HG02759 (cell line): ENCODE measurements around the gene MARS1.
"Not testable (repeated sequence)": the region's sequence is repeated elsewhere in the genome, so short reads cannot be mapped to it uniquely, and the experiment has no call there.

ENCODE experiments used
- ATAC-seq: cut with Tn5 transposase; IDR thresholded peaks from one replicate; pipeline ENCODE4 v1.9.1; 2021; ENCODE audit warnings: mild to moderate bottlenecking, moderate library complexity; ENCODE audit not compliant: unreplicated experiment

The MARS1 gene

DNA sequence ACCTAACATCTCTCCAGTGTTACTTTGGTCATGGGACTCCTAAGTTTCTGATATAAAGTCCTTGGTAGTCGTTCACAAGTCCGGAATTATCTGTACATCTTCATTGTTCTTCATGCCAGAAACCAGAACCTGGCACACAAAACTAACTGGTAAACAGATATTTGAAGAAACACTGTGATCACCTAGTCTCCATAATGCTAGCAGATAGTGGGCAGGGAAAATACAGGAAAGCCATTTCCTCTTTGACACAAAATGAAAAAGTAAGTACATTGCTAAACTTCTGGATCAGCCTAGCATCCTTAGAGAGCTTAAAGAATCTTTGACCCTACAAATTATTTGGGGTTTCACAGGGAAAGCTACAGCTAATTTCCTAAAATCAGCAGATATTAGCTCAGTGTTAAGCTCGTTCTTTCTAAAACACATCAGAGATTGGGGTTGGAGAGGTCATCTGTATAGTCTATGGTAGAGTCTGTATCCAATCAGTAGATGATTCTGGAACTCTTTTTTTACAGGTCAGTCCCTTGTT, 27.6 kb downstream of the MARS1 start:
- ATAC-seq = no peak

DNA sequence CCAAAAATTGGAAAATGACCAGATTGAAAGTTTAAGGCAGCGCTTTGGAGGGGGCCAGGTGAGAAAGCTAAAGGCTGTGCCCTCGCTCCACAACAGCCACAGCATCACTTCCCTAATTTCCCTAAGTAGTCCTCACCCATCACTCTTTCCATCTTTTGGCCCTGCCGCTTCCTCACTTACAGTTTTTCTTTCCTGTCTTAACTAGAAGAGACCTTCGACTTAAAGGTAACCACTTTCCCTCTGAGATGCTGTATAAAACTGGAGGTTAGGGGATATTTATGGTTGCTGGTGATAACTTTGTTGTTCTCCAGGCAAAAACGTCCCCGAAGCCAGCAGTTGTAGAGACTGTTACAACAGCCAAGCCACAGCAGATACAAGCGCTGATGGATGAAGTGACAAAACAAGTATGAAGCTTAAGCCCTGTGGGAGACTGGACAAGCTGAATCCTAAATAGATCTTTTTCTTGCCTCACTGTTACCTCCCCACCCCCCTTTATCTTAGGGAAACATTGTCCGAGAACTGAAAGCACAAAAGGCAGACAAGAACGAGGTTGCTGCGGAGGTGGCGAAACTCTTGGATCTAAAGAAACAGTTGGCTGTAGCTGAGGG, 28.2 kb downstream of the MARS1 start:
- no peak for ATAC-seq

DNA sequence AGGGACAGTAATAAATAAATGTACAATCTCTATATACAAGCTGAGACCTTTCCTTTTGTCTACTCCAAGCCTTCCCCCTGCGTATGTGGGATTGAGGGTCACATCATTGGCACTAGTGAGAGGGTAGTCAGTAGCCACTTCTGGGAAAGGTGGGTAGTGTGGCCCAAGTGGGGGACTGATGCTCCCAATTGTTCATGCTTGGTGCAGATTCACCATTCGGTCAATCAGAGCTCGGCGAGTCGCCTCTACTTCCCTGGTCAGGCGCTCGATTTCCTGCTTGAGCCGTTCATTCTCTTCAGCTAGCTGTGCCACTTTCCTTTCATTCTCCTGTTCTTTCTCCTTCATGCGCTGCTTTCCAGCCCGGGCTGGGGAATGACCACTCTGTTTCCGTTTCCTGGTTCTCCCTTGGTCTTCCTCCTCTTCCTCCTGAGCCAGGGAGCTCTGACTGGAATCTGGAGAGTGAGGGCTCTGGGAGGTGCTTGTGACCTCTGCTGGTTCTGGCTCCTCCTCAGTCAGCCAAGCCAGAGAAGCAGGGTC, 28.8 kb downstream of the MARS1 start:
- no peak for ATAC-seq

DNA sequence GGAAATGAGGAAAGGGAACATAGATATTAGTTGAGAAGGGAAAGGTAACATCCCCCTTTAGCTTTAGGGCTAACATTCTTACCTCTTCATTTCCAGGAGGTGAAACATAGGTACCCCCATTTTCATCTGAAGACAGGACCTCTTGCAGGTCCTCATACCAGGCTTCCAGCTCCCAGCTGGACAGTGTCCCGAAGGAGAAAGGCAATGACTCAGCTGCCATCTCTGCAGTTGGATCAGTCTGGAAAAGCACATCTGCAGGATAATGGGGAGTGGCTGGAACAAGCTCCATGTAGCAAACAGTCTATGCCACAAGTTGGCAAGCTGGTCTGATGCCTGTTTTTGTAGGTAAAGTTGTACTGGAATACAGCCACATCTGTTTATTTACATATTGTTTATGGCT, 29.3 kb downstream of the MARS1 start:
- no peak for ATAC-seq

DNA sequence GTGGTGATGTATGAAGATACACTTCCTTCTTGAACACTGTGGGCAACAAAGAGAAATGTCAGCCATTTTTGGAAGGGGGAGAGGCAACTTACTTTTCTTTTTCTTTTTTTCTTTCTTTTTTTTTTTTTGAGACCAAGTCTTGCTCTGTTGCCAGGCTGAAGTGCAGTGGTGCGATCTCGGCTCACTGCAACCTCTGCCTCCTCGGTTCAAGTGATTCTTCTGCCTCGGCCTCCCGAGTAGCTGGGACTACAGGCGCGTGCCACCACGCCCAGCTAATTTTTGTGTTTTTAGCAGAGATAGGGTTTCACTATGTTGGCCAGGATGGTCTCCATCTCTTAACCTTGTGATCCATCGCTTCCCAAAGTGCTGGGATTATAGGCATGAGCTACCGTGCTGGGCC, 29.9 kb downstream of the MARS1 start:
- not testable (repeated sequence) for ATAC-seq

DNA sequence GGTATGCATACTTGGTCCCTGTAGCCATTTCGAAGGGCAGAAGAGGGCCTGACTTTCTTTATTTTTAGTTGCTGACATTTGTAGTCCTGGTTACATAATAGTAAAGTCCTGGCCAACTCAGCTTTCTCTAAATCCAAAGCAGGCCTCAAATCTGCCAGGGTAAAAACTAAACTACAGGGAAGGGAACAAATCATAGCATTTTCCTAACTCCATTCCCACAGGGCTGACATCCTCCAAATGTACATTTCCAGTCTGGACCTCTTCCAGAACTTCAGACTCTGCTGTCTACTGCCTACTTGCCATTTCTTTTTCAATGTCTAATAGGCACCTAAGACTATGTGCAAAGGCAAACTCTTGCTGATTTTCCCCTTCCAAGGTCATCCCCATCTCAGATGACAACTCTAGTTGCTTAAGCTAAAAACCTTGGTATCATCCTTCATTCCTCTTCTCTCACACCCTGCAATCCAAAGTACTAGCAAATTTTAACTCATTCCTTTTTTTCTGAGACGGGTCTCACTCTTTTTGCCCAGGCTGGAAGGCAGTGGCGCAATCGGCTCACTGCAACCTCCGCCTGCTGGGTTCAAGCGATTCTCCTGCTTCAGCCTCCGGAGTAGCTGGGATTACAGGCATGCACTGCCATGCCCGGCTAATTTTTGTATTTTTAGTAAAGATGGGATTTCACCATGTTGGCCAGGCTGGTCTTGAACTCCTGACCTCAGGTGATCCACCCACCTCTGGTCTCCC, 30.5 kb downstream of the MARS1 start:
- no peak for ATAC-seq

DNA sequence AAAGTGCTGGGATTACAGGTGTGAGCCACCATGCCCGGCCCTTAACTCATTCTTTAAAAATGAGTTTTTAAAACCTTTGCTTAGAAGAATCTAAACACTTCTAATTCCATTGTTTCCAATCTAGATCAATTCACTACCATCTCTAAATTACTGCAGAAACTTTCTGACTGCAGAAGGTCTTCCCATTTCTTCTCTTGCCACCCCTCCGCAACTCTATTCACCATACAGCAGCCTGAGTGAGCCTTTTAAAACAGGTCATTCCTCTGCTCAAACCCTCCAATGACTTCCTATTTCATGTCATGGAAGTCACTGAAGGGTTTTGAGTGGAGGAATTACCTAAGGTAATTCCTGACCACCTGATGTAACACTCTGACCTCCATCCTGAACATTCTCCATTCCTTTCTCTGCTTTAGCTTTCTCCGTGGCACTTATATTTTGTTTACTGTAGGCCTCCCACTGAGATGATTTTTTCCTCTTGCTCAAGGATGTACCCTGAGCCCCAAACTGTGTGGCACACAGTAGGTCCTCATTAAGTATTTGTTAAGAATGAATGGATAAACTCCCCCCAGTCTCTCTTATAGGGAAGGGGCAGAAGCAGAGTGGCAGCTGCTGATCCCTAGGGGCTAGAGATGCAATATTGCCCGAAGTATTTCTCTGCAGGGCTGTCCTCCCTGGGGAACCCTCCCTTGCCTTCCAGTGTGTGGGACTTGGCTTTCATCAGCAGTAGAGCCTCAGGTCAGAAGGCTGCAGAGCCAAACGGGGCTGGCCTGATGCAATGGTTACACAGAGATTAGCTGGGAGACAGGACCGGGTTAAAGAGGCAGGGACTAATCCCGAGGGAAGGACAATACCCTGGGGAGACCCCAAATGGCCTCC, 31.3 kb downstream of the MARS1 start:
- ATAC-seq = no peak

DNA sequence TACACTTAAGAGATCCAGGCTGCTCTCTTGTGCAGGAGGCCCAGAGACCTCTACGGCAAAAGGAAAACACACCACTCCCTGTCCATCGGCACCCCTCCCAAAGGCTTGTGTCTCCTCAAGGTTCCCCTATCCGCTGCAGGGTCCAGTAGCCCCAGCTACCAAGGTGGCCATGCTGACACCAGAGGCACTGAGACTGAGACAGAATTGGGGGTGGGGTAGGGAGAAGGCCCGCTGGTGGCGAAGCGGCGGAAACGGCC, 31.9 kb downstream of the MARS1 start:
- ATAC-seq = peak; percentile 0

DNA sequence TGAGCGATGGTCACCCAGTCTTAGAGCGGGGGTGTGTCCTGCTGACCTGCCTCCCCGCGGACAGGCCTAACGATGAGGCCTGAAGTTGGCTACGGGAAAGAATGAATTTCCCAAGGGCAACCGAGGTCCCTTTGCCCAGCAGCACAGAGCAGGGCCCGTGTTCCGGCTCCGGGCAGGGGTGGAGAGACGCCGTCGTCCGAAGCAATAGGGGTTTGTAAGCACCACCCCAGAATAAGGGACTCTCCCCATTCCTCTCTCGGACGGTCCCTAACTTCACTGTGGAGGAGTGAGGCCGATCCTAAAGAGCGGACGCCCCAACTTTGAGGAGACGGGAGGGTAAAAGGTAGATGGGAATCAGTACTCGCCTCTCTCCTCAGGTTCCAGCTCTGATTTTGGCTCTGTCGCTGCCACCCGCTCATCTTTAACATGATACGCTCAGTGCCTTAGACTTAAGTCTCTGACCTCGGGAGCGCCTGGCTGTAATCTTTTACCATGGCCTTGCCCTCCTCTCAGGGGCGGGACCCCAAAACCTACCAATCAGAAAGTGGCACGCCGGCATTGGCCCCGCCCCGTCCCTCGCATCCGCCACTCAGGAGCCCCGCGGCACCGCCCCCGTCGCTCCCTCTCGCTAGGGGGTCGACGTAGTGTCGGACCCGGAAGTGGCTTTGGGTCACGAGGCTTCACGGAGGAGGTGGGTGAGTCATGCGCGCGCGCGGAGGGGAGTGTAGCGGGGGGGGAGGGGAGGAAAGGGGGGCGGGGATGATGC, 32.4 kb downstream of the MARS1 start, which contains the start of gene DDIT3:
DDIT3 (minus strand) TSS at position 462 of the 766 bp plus-strand sequence. CDS start 3,108 bp downstream, outside the sequence.
- peak; percentile 73 for ATAC-seq

DNA sequence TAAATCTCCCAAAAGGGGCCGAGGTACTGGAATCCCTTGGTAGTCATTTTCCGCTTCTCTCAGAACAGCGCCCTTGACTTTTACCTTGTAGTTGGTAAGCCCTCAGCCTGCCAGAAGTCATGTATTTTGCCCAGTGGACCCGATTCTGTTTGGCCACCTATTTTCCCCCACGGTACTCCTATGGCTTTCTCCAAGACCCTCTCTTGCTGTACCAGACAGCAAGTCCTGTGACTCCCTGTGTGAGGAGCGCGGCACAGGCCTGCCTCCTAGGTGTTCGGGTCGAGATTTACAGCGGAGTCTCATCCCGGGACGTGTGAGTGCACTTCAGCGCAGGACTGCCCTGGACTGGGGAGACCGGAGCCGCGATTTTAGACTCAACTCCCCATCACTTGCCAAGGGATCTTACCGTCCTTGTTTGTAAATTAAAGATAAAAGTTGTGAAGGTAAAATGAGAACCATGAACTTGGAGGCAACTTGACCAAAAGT, 33.7 kb downstream of the MARS1 start:
- no peak for ATAC-seq

DNA sequence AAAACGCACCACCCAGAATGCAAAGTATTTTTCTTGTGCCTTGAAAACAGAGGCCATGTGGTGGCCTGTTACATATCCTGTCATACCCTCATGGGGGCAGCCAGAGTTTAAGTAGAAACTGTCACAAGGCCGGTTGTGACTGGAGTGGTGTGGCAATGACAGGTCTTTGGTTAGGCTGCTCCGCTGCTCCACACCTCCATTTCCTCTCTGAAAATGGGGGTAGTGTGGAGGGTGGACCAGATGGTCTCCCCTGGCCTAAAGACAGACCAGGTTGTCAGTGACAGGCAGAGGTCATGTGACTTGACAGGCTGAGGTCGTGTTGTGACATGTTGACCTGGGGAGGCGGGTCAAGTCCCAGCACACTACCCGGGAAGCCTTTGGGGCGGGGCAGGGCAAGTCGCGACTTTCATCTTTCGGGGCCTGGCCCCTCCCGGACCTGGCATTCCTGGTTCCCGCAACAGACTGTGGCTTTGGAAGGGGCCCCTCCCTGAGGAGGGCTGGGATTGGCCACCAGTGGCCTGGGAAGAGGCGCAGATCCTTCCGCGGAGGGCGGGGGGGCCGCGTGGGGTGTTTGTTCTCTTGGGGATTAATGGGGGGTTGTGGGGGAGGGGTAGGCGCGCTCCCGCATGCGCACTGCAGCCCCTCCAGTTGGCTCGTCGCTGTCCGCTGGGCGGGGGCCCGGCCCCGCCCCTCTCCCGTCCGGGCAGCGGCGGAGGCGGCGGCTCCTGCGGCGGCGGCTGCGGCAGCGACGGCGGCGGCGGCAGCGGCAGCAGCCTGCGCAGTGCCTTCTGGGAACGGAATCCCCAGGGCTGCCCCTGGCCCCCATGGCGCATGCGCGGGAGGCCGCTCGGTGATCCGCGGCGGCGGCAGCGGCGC, 34.4 kb downstream of the MARS1 start, which contains the start of gene MBD6:
MBD6 (plus strand) TSS at position 814 of the 876 bp plus-strand sequence. CDS start 1,480 bp downstream, outside the sequence.
- ATAC-seq = peak; percentile 35

DNA sequence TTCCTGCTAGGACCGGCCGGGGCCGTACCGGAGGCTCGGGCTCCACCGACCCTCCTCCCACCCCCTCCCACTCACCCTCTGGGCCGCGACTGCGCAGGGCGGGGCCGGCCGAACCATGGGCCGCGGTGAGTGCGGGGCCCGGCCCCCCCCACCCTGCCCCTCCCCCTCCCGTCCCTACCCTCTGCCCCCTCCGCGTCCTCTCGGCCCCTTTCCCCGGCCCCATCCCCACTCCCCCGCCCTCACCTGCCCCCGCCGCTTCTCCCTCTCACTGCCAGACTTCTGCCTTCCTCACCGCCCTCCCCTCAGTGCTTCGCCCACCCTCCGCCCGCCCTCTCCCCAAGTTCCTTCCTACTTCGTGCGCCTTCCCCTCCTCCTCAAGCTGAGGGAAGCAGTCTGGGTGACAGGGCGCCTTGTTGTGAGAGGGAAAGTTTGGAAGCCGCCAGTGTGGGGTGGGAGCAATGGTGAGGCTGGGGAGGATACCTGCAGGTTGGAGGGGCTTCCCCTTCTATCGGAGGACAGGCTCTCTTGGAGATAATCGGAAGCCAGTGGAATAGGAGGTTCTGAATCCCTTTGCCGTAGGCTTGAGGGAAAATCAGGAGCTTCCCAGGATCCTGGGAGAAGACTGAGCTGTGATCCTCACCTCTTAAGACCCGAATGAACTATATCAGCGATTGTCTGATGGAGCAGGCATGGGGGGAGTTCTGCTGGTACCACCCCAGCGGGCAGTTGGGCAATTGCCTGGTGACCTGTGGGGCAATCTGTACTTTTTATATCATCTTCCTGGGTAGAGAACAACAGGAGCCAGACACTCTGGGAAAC, 35.2 kb downstream of the MARS1 start:
- no peak for ATAC-seq

DNA sequence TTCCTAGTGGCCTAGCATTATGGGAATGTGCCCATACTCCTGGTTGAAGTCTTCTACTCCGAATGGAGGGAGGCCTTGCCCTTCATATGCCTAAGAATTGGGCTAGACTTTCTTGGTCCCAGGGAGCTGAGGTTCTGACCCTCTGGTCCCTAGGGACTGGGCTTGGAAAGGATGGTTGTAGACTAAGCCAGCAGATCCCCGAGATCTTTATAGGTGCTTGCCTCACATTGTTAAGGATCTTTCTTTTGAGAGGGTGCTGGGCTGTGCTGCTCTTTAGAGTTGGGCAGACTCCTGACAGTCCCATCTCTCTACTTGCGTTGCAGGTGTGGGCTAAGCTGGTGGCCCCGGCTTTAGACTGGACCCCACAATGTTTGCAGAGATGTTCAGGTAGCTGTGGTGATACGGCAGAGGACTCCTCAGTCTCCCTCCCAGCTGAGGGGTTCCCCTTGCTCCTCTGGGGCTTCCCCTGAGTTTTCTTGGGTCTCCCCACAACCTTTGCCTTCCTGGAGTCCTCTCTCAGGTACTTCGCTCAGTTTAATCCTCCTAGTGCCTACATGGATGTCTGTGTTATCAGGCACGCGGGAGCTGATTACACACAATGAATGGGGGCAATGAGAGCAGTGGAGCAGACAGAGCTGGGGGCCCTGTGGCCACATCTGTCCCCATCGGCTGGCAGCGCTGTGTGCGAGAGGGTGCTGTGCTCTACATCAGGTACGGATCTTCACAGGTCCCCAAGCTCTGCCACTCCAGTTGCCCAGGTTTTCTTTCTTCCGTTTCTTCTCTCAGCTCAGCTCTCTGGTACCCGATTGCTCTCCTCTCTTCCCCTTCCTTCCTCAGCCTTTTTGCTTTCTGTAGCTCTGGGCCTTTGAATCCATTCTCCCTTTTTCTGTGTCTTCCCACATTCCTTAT, 36.1 kb downstream of the MARS1 start:
- ATAC-seq = no peak

DNA sequence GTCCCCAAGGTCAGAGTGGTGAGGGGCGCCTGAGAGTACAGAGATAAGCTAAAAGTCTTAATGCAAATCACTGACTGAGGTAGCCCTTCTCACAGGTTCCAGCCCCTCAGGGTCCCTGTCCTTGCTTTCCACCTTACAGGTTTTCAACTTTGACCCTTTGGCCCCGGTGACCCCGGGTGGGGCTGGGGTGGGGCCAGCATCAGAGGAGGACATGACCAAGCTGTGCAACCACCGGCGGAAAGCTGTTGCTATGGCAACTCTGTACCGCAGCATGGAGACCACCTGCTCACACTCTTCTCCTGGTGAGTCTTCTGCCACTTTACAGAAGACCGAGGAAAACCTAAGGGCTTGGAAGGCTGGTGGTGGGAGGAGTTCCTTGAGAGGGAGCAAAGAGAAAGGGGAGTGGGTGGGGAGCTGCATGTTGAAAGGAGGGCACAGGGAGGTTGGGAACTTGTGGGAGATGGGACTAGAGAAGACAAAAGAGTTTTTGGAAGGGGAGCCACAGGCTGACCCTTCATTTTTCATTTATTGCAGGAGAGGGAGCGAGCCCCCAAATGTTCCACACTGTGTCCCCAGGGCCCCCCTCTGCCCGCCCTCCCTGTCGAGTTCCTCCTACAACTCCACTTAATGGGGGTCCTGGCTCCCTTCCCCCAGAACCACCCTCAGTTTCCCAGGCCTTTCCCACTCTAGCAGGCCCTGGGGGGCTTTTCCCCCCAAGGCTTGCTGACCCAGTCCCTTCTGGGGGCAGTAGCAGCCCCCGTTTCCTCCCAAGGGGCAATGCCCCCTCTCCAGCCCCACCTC, 37.1 kb downstream of the MARS1 start:
- ATAC-seq = no peak

DNA sequence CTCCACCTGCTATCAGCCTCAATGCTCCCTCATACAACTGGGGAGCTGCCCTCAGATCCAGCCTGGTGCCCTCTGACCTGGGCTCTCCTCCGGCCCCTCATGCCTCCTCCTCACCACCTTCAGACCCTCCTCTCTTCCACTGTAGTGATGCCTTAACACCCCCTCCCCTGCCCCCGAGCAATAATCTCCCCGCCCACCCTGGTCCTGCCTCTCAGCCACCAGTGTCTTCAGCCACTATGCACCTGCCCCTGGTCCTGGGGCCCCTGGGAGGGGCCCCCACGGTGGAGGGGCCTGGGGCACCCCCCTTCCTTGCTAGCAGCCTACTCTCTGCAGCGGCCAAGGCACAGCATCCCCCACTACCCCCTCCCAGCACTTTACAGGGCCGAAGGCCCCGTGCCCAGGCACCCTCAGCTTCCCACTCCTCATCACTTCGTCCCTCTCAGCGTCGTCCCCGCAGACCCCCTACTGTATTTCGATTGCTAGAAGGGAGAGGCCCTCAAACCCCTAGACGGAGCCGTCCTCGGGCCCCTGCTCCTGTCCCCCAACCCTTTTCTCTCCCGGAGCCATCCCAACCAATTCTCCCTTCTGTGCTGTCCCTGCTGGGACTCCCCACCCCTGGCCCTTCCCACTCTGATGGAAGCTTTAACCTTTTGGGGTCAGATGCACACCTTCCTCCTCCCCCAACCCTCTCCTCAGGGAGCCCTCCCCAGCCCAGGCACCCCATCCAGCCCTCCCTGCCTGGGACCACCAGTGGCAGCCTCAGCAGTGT, 37.9 kb downstream of the MARS1 start:
- ATAC-seq = no peak
